GM12878 (cell line): ENCODE measurements around the gene PCLO. TPM values are rescaled to one million over a fixed set of nuclear protein-coding genes. Genes with fewer than 3 reads are reported as not detected.

ENCODE experiments used
- ATAC-seq: fragments of 200-7000 bp; cut with Tn5 transposase; 3 replicates; pipeline ENCODE4 v1.9.1; 2020; ENCODE audit warnings: mild to moderate bottlenecking, moderate library complexity
- BruUV-seq: library from RNA; stranded (reverse); fragments of 400-500 nt; replicated peaks from 2 replicates; lab custom pipeline; 2021; lab: Mats Ljungman, UMichigan
- CTCF ChIA-PET: fragments of 300-600 bp; sonication (Branson Sonifier 250); formaldehyde crosslinking; extraction: SDS; loops from one replicate; lab custom pipeline; 2021; ENCODE audit warnings: inconsistent platforms; lab: Yijun Ruan, JAX
- POLR2A ChIA-PET: fragments of 350-600 bp; formaldehyde crosslinking; extraction: SDS; loops from one replicate; lab custom pipeline; 2021; ENCODE audit warnings: inconsistent platforms; lab: Charles Lee
- RAD21 ChIA-PET: fragments of 300-600 bp; sonication (Branson Sonifier 250); formaldehyde crosslinking; loops from one replicate; lab custom pipeline; 2023; ENCODE audit warnings: antibody characterized with exemption; ENCODE audit not compliant: unreplicated experiment; lab: Charles Lee
- SMC1A ChIA-PET: fragments of 300-600 bp; sonication (Branson Sonifier 250); formaldehyde crosslinking; loops from one replicate; lab custom pipeline; 2023; ENCODE audit not compliant: unreplicated experiment, uncharacterized antibody; lab: Charles Lee
- DNase-seq: peaks from one replicate; pipeline ENCODE4 v3.0.0-alpha.2; 2011; ENCODE audit warnings: low read depth, low spot score
- FAIRE-seq: peaks from 3 replicates; lab custom pipeline; 2011; peaks lifted over from hg19 to GRCh38; lab: Jason Lieb, UNC
- H2AFZ ChIP-seq: 2 replicates; pipeline ENCODE4 v1.6.0; 2011; ENCODE audit warnings: low read depth, low read length, control low read depth; ENCODE audit not compliant: control insufficient read depth
- H3K27ac ChIP-seq: 2 replicates; pipeline ENCODE4 v1.5.1; 2011; ENCODE audit warnings: control low read depth; ENCODE audit not compliant: control insufficient read depth, insufficient read depth
- H3K27me3 ChIP-seq, 2 experiments: replicated peaks in 1 of 2; 2 replicates each; pipeline versions ENCODE4 v1.6.0 to v1.6.1; 2011; ENCODE audit warnings: low read length in 1 of 2; ENCODE audit not compliant: control insufficient read depth in 2 of 2, insufficient read depth in 2 of 2
- H3K36me3 ChIP-seq, 2 experiments: 2 replicates each; pipeline ENCODE4 v1.5.1; 2011; ENCODE audit warnings: low read length in 1 of 2; ENCODE audit not compliant: control insufficient read depth in 2 of 2, insufficient read depth in 2 of 2
- H3K4me1 ChIP-seq: 2 replicates; pipeline ENCODE4 v1.6.1; 2011; ENCODE audit warnings: mild to moderate bottlenecking, low read length, moderate library complexity, mixed read lengths; ENCODE audit not compliant: control insufficient read depth, insufficient read depth
- H3K4me2 ChIP-seq: 2 replicates; pipeline ENCODE4 v1.6.0; 2011; ENCODE audit warnings: control low read depth; ENCODE audit not compliant: control insufficient read depth, insufficient read depth
- H3K4me3 ChIP-seq: fragments of 200-600 bp; sonication (generic); 2 replicates; pipeline ENCODE4 v1.5.1; 2016
- H3K79me2 ChIP-seq: 2 replicates; pipeline ENCODE4 v1.6.0; 2011; ENCODE audit warnings: low read length; ENCODE audit not compliant: control insufficient read depth, insufficient read depth
- H3K9ac ChIP-seq: 2 replicates; pipeline ENCODE4 v1.8.0; 2011; ENCODE audit warnings: low read length, control low read depth, mixed read lengths; ENCODE audit not compliant: control insufficient read depth, insufficient read depth
- H3K9me3 ChIP-seq: replicated peaks from 3 replicates; pipeline ENCODE4 v1.5.1; 2011; ENCODE audit warnings: mild to moderate bottlenecking, low read length; ENCODE audit not compliant: control insufficient read depth, insufficient read depth
- H4K20me1 ChIP-seq: 2 replicates; pipeline ENCODE4 v1.6.0; 2011; ENCODE audit not compliant: control insufficient read depth, insufficient read depth
- BACH1 ChIP-seq: fragments of 450-650 bp; IDR thresholded peaks from 2 replicates; pipeline ENCODE4 v1.6.1; 2017; ENCODE audit warnings: mild to moderate bottlenecking, borderline replicate concordance
- BMI1 ChIP-seq: fragments of 450-650 bp; IDR thresholded peaks from 2 replicates; pipeline ENCODE4 v1.6.1; 2016; ENCODE audit warnings: mild to moderate bottlenecking, moderate library complexity, borderline replicate concordance
- CUX1 ChIP-seq: IDR thresholded peaks from 2 replicates; pipeline ENCODE4 v1.6.1; 2012; ENCODE audit warnings: improper control_type of control experiment, low read depth, low read length; ENCODE audit not compliant: insufficient replicate concordance
- NR2F1 ChIP-seq: fragments of 450-650 bp; conservative IDR thresholded peaks from 2 replicates; pipeline ENCODE4 v1.6.1; 2017; ENCODE audit warnings: mild to moderate bottlenecking
- SMAD1 ChIP-seq: fragments of 450-650 bp; IDR thresholded peaks from 2 replicates; pipeline ENCODE4 v1.6.1; 2018; ENCODE audit warnings: mild to moderate bottlenecking, low read depth; ENCODE audit not compliant: partially characterized antibody
- SMARCA5 ChIP-seq: fragments of 450-650 bp; IDR thresholded peaks from 2 replicates; pipeline ENCODE4 v1.6.1; 2017; ENCODE audit warnings: mild to moderate bottlenecking
- STAT1 ChIP-seq: fragments of 450-650 bp; conservative IDR thresholded peaks from 2 replicates; pipeline ENCODE4 v1.6.1; 2014; ENCODE audit warnings: antibody characterized with exemption, mild to moderate bottlenecking
- WRNIP1 ChIP-seq: IDR thresholded peaks from 2 replicates; pipeline ENCODE4 v1.6.1; 2011; ENCODE audit warnings: low read depth, low read length, improper control_type of control experiment, borderline replicate concordance
- ZBTB4 ChIP-seq: fragments of 450-650 bp; formaldehyde crosslinking; IDR thresholded peaks from 2 replicates; pipeline ENCODE4 v1.4.0; 2022; ENCODE audit warnings: mild to moderate bottlenecking, moderate library complexity
- ZZZ3 ChIP-seq: IDR thresholded peaks from 2 replicates; pipeline ENCODE4 v1.6.1; 2011; ENCODE audit warnings: low read depth; ENCODE audit not compliant: control insufficient read depth, insufficient read length
- WGBS: methylation state at CpG from one replicate; pipeline ENCODE4 v1.1.6; 2016; ENCODE audit warnings: low lambda C conversion rate; ENCODE audit not compliant: insufficient replicate concordance, insufficient coverage; ENCODE audit errors: missing lambda C conversion rate; 5-methylcytosine and 5-hydroxymethylcytosine counted together
- in situ Hi-C: fragments of 300-500 bp; cut with MboI; formaldehyde crosslinking; loops from 9 replicates; pipeline ENCODE4 v1.14.3; 2018; ENCODE audit warnings: mixed read lengths
- intact Hi-C: fragments of 100-400 bp; cut with micrococcal nuclease; formaldehyde crosslinking; loops from one replicate; pipeline ENCODE4 v1.14.2; 2022; ENCODE audit not compliant: unreplicated experiment
- polyA plus RNA-seq, 11 experiments: library from polyadenylated mRNA; depleted of rRNA in 4 of 11; unstranded in 6 of 11; stranded (reverse) in 5 of 11; fragments of >200 nt; fragmentation: Nextera tagmentation in 4 of 11; fragmentation: Illumina TruSeq in 1 of 11; extraction: Ambion mirVana in 4 of 11; extraction: Trizol in 1 of 11; gene quantifications; 1 replicate in 1 of 11; 2 replicates in 10 of 11; pipeline versions ENCODE4 v1.2.1 to v1.2.3, GENCODE V29; 2011 to 2016; ENCODE audit warnings: inconsistent platforms in 2 of 11, missing spikeins in 2 of 11, low read depth in 1 of 11
- total RNA-seq, 4 experiments: library from RNA; depleted of rRNA in 3 of 4; stranded (reverse); fragments of >200 nt in 3 of 4; fragmentation: Illumina TruSeq in 1 of 4; extraction: Trizol in 1 of 4; gene quantifications; 2 replicates each; pipeline versions ENCODE4 v1.2.1 to v1.2.3, GENCODE V29; 2013 to 2021
- TF ChIP-seq, protein P1 (sequence below): IDR thresholded peaks from 2 replicates; pipeline ENCODE4 v1.6.1; 2011; ENCODE audit warnings: low read depth, mild to moderate bottlenecking, low read length, moderate library complexity, borderline replicate concordance; ENCODE audit errors: extremely low read depth
- TF ChIP-seq, protein P2 (sequence below): fragments of 150-350 bp; IDR thresholded peaks from 2 replicates; pipeline ENCODE4 v1.6.1; 2014; ENCODE audit warnings: mild to moderate bottlenecking, low read depth, low read length

Gene PCLO
- total and polyA plus RNA-seq, 10 of the 15 experiments (the other 5 are each of a cell fraction or from before 2014, with no cell fraction given), result 0.01 to 0.08 (median 0.03) TPM; not detected in 6

- no peak for TF ChIP-seq CUX1
- no peak for TF ChIP-seq BMI1
- TF ChIP-seq NR2F1, result no peak
- TF ChIP-seq SMARCA5, result no peak
- TF ChIP-seq, protein P1, sequence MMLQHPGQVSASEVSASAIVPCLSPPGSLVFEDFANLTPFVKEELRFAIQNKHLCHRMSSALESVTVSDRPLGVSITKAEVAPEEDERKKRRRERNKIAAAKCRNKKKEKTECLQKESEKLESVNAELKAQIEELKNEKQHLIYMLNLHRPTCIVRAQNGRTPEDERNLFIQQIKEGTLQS, result no peak
- no peak for TF ChIP-seq STAT1
Observed at GRCh38 chr7:82925331-82925730, 237.4 kb downstream of the PCLO start (continued).

DNA sequence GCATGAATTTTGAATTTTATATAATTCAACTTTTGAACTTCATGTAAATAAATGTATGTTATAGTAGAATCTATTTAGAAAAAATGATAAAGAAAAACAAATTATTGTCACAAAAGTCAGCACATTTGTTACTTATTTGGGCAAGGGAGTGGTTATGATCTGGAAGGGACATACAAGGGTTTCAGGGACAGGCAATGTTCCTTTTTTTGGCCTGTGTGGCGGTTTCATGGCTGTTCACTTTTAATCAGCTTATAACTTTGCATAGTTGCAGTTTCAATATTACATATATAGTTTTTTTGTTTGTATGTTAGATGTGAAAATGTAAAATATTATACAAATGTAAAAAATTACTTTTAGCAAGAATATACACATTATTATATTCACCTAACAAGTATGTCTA lies 256.2 kb downstream of the PCLO start:
- BruUV-seq, result no TSS peak
- H3K36me3 ChIP-seq, result no peaks in the 10 kb centered on the region
- FAIRE-seq (no peak), DNase-seq (no peak), ATAC-seq (no peak)
- H3K9me3 ChIP-seq, result no peaks in the 10 kb centered on the region
- SMC1A ChIA-PET, result no interaction called here
- no peaks in the 10 kb centered on the region for H4K20me1 ChIP-seq
- intact Hi-C loops (no loop called here), in situ Hi-C loops (no loop called here)
- H3K27ac ChIP-seq, result no peak overlapping the region
- H3K9ac ChIP-seq, result no peak overlapping the region
- H3K79me2 ChIP-seq, result no peaks in the 10 kb centered on the region
- POLR2A ChIA-PET, result no interaction called here
- no peak overlapping the region for H3K4me2 ChIP-seq
- no peak overlapping the region for H2AFZ ChIP-seq
- no peak overlapping the region for H3K4me3 ChIP-seq
- no peaks in the 10 kb centered on the region for H3K27me3 ChIP-seq
- CTCF ChIA-PET, result no interaction called here
- 0% methylated on average over 1 of the region's 1 CpG for WGBS
- RAD21 ChIA-PET, result no interaction called here
- H3K4me1 ChIP-seq, result no peaks in the 10 kb centered on the region
- TF ChIP-seq BACH1 (no peak), ZBTB4 (CRISPR knock-in tag) (no peak), WRNIP1 (no peak), ZZZ3 (no peak), SMAD1 (no peak)
- TF ChIP-seq, protein P2, sequence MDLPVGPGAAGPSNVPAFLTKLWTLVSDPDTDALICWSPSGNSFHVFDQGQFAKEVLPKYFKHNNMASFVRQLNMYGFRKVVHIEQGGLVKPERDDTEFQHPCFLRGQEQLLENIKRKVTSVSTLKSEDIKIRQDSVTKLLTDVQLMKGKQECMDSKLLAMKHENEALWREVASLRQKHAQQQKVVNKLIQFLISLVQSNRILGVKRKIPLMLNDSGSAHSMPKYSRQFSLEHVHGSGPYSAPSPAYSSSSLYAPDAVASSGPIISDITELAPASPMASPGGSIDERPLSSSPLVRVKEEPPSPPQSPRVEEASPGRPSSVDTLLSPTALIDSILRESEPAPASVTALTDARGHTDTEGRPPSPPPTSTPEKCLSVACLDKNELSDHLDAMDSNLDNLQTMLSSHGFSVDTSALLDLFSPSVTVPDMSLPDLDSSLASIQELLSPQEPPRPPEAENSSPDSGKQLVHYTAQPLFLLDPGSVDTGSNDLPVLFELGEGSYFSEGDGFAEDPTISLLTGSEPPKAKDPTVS, result no peak
